Mesangial cell (primary cell): Measurements from ENCODE around the gene MEAF6. TPM values are rescaled to one million over a fixed set of nuclear protein-coding genes. Genes with fewer than 3 reads are reported as not detected.

Experiments used
- total RNA-seq: library from RNA; depleted of rRNA; stranded (reverse); fragments of >200 nt; gene quantifications from 2 replicates; pipeline ENCODE4 v1.2.3, GENCODE V29; 2015

Gene MEAF6
- 52.0 and 54.1 TPM in 2 replicates for total RNA-seq

GRCh38 chr1:37514350-37515184 is at the start of gene MEAF6:
Gene MEAF6, minus strand, starts transcription at chr1:37514766. Its CDS starts 20 bp downstream, at chr1:37514746.

GRCh38 chr1:37556712-37557196 is 42.2 kb upstream of the MEAF6 start, which contains the start of gene DNALI1:
Gene DNALI1, plus strand, starts transcription at chr1:37556940. Its CDS starts 55 bp downstream, at chr1:37556995.

GRCh38 chr1:37553927-37554808 is 39.6 kb upstream of the MEAF6 start, which contains the start of gene SNIP1:
Gene SNIP1, minus strand, starts transcription at chr1:37554293. Its CDS starts 64 bp downstream, at chr1:37554229.

GRCh38 chr1:37474046-37474696 is 40.4 kb downstream of the MEAF6 start, which contains the start of gene ZC3H12A:
Gene ZC3H12A, plus strand, starts transcription at chr1:37474580. Its CDS starts 917 bp downstream, at chr1:37475497.

Other genes starting within 250 kb of the MEAF6 start
- 14.8 and 23.7 TPM in 2 replicates for gene ZC3H12A, start 40.2 kb downstream of the MEAF6 start, total RNA-seq
- gene SNIP1, start 39.5 kb upstream of the MEAF6 start, total RNA-seq, result 17.6 and 17.9 TPM in 2 replicates
- 3.3 and 11.3 TPM in 2 replicates for gene DNALI1, start 42.2 kb upstream of the MEAF6 start, total RNA-seq
- 27.5 and 30.5 TPM in 2 replicates for gene GNL2, start 81.2 kb upstream of the MEAF6 start, total RNA-seq
- not detected in 2 replicates for gene RSPO1, start 120.1 kb upstream of the MEAF6 start, total RNA-seq
- gene CDCA8, start 177.8 kb upstream of the MEAF6 start, total RNA-seq, result 2.2 and 51.7 TPM in 2 replicates